Uterus (tissue), 2 donors: ENCODE measurements around the gene SLC6A4.

Source experiments
- POLR2A ChIP-seq, 2 donors: fragments of 450-650 bp; IDR thresholded peaks; one replicate each; pipeline ENCODE4 v1.6.1; 2016; ENCODE audit warnings: antibody characterized with exemption in 2 of 2, mild to moderate bottlenecking in 1 of 2, moderate library complexity in 1 of 2
- TF ChIP-seq, protein P1 (sequence below), 4 experiments: fragments of 200-600 bp in 2 of 4; fragments of 450-650 bp in 2 of 4; sonication (generic) in 2 of 4; IDR thresholded peaks; one replicate each; pipeline ENCODE4 v1.5.1; 2016 to 2019; ENCODE audit warnings: antibody characterized with exemption in 4 of 4, mild to moderate bottlenecking in 2 of 4, moderate library complexity in 1 of 4

DNA sequence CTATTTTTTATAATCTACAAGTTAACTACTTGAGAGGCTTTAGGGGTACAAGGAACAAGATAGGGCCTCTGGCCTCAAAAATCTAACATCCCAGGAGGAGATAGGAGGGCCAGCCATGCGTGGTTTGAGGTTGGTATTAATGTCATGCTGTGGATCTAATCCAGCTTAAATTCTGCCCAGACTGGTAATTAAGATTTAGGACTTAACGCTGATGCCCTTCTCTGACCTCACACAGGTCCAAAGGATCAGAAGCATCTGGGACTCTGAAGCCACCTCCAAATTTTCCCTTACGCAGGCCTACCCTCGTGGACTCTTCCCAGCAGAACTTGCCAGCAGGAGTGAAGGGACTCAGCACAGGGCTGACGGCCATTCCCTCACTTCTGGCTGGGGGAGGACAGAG is 15.1 kb downstream of the SLC6A4 start:
- TF ChIP-seq, protein P1, sequence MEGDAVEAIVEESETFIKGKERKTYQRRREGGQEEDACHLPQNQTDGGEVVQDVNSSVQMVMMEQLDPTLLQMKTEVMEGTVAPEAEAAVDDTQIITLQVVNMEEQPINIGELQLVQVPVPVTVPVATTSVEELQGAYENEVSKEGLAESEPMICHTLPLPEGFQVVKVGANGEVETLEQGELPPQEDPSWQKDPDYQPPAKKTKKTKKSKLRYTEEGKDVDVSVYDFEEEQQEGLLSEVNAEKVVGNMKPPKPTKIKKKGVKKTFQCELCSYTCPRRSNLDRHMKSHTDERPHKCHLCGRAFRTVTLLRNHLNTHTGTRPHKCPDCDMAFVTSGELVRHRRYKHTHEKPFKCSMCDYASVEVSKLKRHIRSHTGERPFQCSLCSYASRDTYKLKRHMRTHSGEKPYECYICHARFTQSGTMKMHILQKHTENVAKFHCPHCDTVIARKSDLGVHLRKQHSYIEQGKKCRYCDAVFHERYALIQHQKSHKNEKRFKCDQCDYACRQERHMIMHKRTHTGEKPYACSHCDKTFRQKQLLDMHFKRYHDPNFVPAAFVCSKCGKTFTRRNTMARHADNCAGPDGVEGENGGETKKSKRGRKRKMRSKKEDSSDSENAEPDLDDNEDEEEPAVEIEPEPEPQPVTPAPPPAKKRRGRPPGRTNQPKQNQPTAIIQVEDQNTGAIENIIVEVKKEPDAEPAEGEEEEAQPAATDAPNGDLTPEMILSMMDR (IDR thresholded peaks at IDR 0.05): no peak
- no peak for TF ChIP-seq POLR2A (IDR thresholded peaks at IDR 0.05)
